GM21717 (cell line): ENCODE measurements around the gene SLC33A1.
"Not testable (repeated sequence)": the region's sequence is repeated elsewhere in the genome, so short reads cannot be mapped to it uniquely, and the experiment has no call there.

Source experiments
- ATAC-seq: cut with Tn5 transposase; IDR thresholded peaks from one replicate; pipeline ENCODE4 v1.9.1; 2021; ENCODE audit warnings: mild to moderate bottlenecking, moderate library complexity; ENCODE audit not compliant: unreplicated experiment

SLC33A1 gene

GRCh38 chr3:155854141-155854940 lies at the start of gene SLC33A1:
Gene SLC33A1 (minus strand): TSS chr3:155854427. CDS start chr3:155853997, 430 bp downstream.
- peak; percentile 97 for ATAC-seq

- no peak for ATAC-seq
Observed at GRCh38 chr3:155895379-155895900, 41.2 kb upstream of the SLC33A1 start.

GRCh38 chr3:155891321-155891720 lies 37.1 kb upstream of the SLC33A1 start:
- no peak for ATAC-seq

GRCh38 chr3:155890671-155891190 lies 36.5 kb upstream of the SLC33A1 start:
- peak; percentile 52 for ATAC-seq

- ATAC-seq: no peak
Observed at GRCh38 chr3:155889952-155890351, 35.7 kb upstream of the SLC33A1 start.

GRCh38 chr3:155889212-155889611 lies 35.0 kb upstream of the SLC33A1 start:
- ATAC-seq: no peak

DNA sequence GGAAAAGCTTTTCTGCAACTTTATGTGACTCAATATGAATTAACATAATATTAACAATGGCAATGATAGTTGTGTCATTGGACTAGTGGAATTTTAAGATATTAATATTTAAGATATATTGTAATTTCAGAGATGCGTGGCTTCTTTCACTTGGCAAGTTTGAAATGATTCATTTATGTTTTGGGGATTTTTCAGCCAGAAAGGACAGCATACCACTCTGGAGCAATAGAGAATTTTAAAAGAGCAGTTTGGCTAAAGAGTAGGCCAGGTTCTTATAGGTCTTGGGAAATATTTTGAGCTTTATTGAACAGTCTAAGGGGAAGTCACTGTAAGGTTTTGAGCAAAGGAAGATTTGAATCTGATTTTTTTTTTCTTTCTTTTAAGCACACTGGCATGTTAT lies 32.7 kb upstream of the SLC33A1 start:
- ATAC-seq: no peak

DNA sequence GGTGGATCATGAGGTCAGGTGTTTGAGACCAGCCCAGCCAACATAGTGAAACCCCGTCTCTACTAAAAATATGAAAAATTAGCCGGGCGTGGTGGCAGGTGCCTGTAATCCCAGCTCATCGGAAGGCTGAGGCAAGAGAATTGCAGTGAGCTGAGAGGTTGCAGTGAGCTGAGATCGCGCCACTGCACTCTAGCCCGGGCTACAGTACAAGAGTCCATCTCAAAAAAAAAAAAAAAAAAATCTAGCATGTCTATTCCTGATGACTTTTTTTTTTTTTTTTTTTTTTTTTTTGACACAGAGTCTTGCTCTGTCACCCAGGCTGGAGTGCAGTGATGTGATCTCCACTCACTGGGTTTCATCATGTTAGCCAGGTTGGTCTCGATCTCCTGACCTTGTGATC lies 32.1 kb upstream of the SLC33A1 start:
- ATAC-seq: not testable (repeated sequence)

GRCh38 chr3:155885292-155885691 lies 31.1 kb upstream of the SLC33A1 start:
- ATAC-seq: no peak

- no peak for ATAC-seq
Observed at GRCh38 chr3:155884292-155884691, 30.1 kb upstream of the SLC33A1 start.

DNA sequence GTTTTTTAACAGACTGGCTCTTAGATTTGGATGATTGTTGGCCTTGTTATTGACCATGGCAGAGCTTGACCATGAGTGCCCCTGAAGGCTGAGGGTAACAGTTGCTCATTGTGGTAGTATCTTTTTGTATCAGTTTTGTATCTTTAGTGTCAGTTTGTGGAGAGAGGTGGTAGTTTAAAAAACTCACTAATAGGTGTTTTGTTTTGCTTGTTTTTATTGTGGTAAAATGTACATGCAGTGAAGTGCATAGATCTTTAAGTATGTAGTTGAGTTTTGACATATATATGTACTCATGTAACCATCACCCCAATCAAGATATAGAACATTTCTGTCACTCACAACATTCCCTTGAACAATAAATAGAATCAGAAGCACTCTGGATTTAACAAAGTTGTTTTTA lies 26.1 kb upstream of the SLC33A1 start:
- ATAC-seq: no peak

- no peak for ATAC-seq
Observed at GRCh38 chr3:155876503-155876902, 22.3 kb upstream of the SLC33A1 start.

DNA sequence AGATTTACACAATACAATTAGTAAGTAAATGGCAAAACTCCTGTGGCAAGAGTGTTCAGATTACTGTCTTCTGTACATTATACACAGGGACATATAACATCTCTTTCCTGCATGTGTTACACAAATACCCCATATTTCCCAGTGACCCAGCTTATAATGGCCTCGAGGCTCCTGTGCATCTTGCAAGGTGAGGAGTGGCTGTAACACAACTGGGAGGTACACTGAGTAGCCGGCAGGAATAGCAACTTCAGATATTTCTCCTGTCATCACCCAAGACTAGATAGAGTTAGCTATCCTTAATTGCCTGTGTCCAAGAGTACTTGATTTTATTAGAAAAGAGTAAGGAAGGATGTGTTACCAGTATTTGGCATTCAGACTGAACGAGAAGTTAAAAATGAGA lies 21.8 kb upstream of the SLC33A1 start:
- no peak for ATAC-seq

- no peak for ATAC-seq
Observed at GRCh38 chr3:155872904-155873646, 18.8 kb upstream of the SLC33A1 start.

- peak; percentile 16 for ATAC-seq
Observed at GRCh38 chr3:155871746-155872158, 17.5 kb upstream of the SLC33A1 start.

GRCh38 chr3:155870945-155871745 lies 16.9 kb upstream of the SLC33A1 start:
- ATAC-seq: peak; percentile 22

GRCh38 chr3:155870133-155870944 lies 16.1 kb upstream of the SLC33A1 start, which contains the start of gene GMPS:
Gene GMPS (plus strand): TSS chr3:155870650. CDS start chr3:155870871, 221 bp downstream.
- ATAC-seq: peak; percentile 93

GRCh38 chr3:155869691-155870090 lies 15.5 kb upstream of the SLC33A1 start:
- ATAC-seq: no peak

GRCh38 chr3:155863072-155863784 lies 9.0 kb upstream of the SLC33A1 start:
- ATAC-seq: no peak
